GM19239 (cell line): ENCODE measurements around the gene PDGFA.

Experiments
- DNase-seq: peaks from one replicate; pipeline ENCODE4 v3.0.0; 2011; ENCODE audit warnings: low spot score; ENCODE audit not compliant: insufficient read length
- FAIRE-seq: peaks from 2 replicates; lab custom pipeline; 2011; peaks lifted over from hg19 to GRCh38; lab: Jason Lieb, UNC

The PDGFA gene

DNA sequence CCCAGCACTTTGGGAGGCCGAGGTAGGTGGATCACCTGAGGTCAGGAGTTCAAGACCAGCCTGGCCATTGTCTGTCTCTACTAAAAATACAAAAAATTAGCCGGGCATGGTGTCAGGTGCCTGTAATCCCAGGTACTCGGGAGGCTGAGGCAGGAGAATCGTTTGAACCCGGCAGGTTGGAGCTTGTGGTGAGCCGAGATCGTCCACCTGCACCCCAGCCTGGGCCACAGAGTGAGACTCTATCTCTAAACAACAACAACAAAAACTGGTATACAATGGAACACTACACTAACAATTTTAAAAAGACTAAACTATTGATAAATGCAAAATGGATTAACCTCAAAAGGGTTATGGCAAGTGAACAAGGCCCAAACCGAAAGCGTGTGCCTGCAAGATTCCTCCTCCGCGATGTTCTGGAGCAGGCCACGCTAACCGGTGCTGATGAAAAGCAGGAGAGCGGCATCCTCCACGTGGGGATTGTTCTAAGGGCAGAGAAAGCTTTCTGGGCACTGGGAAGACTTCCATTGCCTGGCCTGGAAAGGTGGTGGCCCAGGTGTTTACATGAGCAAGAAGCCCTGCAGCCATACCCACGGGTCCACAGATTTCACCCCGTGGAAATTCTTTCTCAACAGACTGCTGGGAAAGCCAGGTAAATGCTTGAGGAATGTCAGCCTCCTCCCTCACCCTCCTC lies 53.8 kb downstream of the PDGFA start:
- DNase-seq (no peak), FAIRE-seq (no peak)

DNA sequence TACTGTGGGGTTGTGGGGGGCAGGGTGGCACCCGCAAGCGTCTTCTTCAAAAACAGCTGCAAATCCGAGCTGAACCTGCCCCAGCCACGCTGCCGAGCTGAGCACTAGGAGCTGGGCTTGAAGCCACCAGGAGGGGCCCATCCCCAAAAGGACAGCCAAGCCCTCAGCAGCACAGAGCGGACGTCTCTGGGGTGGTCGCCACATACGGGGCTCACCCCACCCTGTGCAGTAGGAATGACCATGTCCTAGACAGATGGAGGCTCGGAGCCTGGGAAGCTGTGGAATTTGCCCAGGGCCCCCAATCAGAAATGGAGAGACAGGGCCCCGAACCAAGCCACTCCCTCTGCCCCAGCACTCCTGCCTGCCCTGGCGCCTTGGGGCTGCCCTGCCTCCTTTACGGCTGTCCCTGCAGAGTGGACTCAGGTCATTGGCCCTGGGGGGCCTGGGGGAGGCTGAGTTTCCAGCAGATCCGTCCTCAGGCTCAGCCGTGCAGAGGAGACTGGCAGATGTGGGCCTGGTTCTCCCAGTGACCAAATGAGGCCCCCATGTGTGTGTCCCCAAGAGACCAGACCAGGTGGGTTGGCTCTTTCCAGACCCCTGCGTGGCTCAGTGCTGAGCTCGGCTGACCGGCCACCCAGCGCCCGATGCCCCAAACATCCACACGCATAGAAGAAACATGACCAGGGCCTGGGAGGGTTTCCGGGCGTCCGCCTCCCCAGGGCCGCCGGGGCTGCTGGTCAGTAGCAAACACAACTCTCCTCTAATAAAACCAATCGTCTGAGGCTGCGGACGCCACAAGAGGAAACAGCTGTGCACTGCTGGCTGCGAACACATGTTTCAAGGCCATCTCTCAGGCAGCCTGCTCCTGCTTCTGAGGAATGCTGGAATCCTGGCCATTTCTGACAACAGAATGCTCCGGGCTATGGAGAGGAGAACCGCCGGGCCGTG lies 54.9 kb downstream of the PDGFA start:
- no peak for FAIRE-seq
- no peak for DNase-seq

DNA sequence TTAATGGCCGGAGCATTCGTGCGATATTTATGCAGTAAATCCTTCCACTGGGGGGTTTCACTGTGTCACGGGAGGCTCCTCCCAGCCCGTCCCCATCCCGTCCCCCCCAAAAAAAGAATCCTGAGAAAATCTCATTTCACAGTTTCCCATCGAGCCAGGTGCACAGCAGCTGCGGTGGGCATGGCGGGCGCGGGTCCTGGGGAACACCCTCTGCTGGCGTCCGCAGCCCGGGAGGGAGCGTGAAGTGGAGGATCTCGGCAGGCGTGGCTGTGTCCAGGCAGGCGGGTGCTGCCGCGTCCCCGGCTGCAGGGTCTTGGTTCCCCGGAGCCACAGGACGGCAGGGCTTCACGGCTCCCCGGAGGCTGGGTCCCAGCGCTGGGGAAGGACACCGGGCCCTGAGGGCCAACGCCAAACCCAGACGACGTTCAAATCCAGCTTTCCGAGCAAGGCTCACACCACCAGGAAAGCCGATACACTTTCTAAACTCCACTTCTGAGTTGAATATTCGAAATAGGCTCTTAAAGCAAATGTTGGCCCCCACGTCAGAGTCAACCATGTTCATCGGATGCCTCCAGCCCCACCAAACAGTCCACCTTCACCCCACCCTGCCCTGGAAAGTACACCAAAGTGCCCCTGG lies 55.7 kb downstream of the PDGFA start:
- FAIRE-seq (no peak), DNase-seq (no peak)

DNA sequence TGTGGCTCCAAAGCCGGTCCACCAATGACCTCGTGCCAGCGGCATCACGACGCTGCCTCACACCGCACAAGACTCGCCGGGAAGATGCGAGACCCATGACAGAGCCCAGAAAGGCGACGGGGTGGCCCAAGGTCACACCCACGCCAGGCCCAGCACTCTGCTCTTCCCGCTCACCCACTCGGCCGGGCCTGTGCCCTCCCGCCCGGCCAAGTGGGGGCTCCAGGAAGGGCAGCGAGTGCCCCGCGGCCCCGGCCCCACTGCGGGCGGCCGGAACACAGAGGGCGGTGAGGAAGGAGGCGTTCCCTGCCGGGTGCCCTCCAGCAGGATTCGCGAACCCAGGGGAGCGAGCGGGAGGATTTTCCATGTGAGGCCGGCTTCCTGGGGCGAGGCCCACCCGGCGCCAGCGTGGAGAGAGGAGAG lies 56.3 kb downstream of the PDGFA start:
- DNase-seq (no peak), FAIRE-seq (no peak)

DNA sequence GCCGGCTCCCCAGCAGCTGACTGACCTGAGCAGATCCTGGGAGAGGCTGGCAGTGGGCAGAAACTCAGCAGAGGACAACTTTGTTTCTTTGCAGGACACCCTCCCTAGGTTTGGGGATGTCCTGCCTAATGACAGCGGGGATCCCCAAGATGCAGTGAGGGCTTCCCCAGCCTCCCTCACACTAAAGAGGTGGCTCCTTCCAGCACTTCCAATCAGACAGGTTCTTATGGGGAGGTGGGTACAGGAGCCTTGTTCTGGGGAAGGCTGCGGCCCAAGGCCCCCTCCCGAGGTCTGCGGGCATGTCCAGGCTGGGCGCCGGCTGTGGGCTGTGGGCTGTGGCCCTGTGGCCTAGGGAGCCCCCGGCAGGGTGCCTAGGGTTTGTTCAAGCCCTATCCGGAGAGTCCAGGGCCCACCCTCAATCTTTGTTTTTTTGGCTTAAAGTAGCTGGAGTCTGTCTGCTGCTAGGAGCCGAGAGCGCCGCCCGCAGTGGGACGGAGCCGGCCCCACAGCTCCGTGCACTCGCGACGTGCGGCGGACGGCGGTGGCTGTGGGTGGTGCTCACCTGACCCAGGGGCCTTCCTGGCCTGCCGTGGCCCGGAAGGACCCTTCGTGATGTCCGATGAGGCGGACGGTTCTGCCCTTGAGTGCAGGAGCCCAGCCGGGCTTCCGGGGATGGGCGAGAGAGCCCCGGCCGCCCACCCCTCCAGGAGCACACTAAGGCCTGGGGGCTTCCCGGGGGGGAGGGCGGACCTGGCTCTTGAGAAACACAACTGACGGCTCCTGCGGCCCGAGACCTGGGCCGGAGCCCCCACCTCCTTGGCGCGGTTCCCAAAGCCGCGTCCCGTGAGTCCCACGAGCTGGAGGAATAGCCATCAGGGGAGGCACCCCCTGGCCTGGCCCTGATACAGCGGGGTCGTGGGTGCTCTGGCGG lies 57.2 kb downstream of the PDGFA start:
- DNase-seq: no peak
- FAIRE-seq: no peak

DNA sequence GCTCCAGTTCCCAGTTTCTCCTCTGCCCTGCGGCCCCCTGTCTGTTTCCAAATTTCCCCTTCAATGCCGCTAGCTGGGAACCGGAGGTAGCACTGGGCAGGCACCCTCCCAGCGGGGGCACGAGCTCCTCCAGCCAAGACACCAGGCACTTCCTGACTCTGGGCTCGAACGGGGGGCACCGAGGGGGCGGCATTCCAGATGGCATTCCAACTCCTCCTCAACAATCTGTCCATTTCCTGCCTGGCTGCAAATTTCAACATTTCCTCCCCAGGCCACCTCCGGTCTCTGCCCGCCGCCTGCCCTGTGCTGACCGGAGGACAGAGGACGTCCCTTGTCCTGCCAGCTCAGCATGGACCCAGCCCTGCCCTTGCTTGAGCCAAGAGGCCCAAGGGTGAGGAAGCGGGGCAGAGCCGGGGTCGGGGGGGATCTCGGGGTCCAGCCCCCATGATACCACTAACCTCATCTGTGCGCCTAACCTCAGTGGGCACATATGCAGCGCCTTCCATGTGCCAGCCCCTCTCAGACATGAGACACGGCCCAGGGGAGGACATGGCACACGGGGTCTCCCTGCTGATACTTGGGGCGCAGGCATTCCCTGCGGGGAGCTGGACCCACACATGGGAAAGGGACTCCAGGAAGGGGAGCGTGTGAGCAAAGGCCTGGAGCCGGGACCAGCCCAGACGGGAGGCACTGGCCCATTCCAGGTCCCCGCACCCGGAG lies 58.0 kb downstream of the PDGFA start:
- no peak for DNase-seq
- FAIRE-seq: no peak

DNA sequence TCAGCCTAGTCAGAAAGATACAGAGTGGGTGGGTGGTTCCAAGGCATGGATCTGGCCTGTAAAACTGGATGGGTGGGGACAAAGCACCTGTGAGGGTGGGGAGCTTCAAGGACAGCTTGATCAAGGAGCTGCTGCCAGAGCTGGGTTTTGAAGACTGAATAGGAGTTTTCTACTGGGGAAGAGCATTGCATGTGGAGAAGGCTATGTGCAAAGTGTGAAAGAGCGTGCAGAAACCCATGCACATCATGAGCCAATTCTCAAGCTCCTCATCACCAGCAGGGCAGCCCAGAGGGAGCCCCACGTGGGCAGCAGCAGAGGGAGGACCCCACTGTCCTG lies 58.6 kb downstream of the PDGFA start:
- FAIRE-seq: no peak
- DNase-seq: no peak

DNA sequence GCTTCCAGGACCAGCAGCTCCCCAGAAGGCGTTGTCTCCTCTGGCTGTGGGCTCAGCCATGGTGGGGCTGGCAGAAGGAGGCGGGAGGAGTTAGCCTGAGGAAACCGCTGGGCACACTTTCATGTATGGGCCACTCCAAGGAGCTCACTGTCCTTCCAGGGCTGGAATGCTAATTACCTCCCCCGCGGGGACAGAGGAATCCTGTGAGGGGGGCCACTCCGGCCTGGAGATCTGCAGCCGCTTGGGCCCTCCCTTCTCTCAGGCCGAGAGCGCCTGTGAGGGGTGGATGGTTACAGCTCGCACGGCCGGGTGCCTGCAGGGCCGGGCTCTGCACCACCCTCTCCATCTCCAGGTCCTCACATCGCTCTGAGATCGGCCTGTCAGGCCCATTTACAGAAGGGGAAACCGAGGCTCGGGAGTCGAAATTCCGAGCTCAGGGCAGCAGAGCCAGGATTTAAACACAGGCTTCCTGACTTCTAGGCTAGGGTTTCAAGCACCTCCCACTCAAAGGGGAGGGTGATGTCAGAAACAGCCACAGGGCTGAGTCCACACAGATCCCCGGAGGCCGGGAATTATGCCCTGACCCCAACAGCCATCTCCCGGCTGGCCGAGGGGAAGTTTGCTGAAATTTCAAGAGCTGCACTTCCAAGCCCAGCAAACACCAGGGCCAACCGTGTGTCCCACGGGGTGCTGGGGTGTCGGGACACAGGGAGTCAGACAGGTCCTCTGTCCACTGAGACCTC lies 59.1 kb downstream of the PDGFA start:
- no peak for DNase-seq
- no peak for FAIRE-seq

DNA sequence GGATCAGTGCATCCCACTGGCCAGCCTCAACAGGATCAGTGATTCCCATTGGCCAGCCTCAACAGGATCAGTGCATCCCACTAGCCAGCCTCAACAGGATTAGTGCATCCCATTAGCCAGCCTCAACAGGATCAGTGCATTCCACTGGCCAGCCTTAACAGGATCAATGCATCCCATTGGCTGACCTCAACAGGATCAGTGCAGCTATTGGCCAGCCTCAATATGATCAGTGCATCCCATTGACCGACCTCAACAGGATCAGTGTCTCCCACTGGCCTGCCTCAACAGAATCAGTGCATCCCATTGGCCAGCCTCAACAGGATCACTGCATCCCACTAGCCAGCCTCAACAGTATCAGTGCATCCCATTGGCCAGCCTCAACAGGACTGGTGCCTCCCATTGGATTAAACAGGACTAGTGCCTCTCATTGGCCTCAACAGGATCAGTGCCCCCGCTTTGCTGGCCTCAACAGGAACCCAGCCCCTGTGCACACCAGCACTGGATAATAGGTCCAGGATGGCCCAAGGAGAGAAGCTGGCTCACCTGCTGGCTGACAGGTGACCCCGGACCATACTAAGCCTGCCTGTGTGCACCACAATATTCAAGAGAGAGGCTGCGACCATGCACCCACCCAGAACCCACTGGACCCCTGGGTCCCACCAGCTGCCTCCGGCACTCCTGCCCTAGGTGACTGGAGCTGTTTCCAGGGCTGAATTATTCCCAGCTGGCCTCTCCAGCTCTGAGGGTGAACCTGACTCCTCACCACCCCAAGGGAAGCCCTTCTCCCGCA lies 59.9 kb downstream of the PDGFA start:
- DNase-seq: no peak
- FAIRE-seq: no peak

DNA sequence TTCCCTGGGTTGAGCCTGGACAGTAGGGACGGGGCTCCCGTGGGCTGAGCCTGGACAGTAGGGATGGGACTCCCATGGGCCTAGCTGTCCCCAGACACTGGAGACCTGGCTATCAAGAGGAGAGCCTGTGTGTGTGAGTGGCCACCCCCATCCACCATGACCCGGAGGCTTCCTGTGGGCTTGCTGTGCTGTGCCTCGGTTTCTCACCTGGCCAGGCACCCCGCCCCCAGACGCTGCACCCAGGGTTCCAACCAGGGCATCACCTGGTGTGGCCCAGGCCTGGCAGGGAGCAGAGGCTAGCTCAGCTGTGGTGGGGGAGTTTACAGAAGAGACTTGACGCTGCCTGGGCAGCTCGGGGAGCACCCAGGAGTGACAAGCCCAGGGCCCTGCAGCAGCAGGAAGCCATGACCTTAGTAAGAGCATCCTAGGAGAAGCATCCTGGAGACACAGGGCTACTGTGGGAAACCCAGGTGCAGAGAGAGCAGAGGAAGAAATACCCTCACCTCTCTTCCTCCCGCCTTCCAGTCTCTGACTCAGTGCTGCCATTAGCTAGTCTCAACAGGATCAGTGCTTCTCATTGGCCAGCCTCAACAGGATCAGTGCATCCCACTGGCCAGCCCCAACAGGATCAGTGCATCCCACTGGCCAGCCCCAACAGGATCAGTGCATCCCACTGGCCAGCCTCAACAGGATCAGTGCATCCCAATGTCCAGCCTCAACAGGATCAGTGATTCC lies 61.0 kb downstream of the PDGFA start:
- no peak for DNase-seq
- FAIRE-seq: no peak

DNA sequence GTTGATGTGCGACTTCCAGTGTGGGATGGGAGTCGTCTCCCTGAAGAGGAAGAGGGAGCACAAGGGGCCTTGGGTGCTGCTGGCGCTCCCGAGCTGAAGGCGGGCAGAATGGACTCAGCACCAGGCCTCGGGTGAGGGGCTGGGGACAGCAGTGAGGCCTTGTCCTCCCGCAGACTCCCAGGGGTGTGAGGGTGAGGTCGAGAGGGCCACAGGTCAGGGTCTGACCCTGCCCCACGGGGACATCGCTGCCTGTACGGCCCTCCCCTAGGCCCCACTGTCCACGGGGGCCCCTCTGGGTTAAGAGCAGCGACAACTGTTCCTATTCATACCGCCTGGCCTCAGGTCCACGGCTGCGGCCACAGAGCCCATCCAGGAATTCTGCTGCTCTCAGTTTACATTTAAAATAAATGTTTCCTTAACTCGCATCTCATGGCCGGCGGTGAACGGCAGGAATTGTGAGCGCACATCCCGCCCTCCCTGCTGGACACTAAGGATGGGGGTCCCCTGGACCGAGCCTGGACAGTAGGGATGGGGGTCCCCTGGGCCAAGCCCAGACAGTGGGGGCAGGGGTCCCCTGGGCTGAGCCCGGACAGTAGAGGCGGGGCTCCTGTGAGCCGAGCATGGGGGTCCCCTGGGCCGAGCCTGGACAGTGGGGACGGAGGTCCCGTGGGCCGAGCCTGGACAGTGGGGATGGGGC lies 61.7 kb downstream of the PDGFA start:
- FAIRE-seq (no peak), DNase-seq (no peak)

DNA sequence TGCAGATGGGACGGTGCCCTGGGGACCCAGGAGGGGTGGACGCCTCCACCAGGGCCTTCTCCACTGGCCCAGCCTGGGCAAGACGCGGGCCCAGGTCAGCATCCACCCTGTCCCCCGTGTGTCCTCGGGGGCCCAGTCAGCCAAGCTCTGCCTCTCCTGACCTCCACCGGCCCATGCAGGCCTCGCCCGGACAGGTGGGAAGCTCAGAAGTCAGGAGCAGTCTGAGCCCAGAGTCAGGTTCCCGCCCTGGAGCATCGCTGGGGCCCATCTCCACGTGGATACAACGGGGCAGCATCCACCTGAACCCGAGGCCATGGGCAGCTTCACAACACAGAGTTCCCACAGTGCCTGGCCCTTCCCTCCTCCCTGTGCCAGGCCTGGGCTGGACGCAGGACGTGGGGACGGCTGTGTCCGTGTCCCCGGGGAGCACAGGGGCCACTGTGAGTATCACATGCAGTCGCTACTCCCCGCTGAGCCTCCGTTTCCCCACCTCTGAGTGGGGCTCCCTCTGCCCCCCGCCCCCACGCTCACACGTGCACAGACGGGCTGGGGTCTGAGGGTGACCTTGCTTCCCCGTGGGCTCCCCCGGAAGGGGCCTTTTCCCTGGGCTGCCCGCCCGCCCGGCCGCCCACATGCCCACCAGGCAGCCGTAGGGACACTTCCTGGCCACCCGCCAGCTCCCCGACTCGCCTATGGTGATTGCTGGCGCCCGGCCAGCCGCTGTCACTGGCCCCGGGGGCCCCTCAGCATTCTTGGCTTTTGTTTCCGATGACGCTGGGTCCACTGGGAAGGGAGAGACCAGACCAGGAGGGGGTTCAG lies 64.3 kb downstream of the PDGFA start:
- DNase-seq: no peak
- FAIRE-seq: no peak

DNA sequence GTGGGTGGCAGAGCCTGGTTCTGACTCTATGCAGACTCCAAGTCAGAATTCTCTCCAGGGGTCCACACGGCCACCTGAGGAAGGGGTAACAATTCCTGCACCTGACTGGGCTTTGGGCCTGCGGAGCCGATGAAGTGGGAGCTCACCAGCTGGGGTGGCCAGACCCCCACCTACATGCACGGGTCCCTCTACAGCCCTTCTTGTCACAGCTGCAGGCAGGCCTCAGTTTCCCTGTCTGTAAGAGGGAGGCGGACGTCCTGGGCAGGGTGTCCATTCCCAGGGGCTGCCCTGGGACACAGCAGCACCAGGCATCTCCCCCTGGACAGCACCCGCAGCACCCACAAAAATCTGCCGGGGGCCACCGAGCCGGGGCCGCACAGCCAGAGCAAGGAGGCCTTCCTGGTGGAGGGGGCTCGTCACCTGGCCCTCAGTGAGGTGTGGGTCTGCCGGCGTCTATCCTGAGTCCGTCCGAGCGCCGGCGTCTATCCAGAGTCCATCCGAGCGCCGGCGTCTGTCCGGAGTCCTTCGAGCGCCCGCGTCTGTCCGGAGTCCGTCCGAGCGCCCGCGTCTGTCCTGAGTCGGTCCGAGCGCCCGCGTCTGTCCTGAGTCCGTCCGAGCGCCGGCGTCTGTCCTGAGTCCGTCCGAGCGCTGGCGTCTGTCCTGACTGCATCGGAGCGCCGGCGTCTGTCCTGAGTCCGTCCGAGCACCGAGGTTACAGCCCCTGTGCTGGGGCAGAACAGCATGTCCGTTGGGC lies 65.1 kb downstream of the PDGFA start:
- FAIRE-seq (no peak), DNase-seq (no peak)

DNA sequence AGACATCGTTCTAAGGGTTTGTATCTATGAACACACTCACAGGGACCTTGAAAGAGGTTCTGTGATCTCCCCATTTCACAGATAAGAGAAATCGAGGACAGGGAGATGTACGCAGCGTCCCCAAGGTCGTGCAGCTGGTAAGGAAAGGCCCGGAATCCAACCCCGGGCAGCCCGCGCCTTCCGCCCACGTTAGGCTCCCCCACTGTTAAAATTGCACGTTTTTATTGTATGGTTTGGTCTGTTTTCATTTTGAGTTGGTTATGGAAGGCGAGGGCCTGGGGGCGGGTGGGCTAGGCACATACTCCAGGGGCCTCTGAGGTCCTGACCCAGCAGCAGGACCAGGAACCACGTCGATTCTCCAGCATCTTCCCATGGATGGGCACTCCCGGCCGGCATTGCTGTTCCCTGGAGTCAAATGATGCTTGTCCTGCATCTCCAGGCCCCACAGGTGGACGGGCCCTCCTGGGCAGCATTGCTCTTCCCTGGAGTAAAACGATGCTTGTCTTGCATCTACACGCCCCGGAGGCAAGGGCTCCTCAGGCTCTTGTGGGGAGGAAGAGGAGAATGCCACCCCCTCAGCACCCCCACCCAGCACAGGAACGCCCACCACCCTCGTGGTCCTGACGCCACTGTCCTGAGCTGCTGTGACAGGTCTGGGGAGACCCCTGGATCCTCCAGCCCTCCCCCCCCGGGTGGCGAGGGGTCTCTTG lies 65.9 kb downstream of the PDGFA start:
- FAIRE-seq (no peak), DNase-seq (no peak)
